IMR-90 (cell line): ENCODE measurements around the gene ZSCAN25. TPM values are rescaled to one million over a fixed set of nuclear protein-coding genes. Genes with fewer than 3 reads are reported as not detected.

Experiments
- ATAC-seq: fragments of 200-7000 bp; cut with Tn5 transposase; 2 replicates; pipeline ENCODE4 v1.9.1; 2020; ENCODE audit warnings: low read depth, mild to moderate bottlenecking, moderate library complexity
- BruUV-seq: library from RNA; stranded (reverse); fragments of 400-500 nt; replicated peaks from 2 replicates; lab custom pipeline; 2021; lab: Mats Ljungman, UMichigan
- CTCF ChIA-PET: fragments of 300-600 bp; formaldehyde crosslinking; extraction: SDS; loops from one replicate; lab custom pipeline; 2021; ENCODE audit warnings: antibody characterized with exemption; lab: Yijun Ruan, JAX
- POLR2A ChIA-PET: fragments of 300-600 bp; sonication (Branson Sonifier 250); formaldehyde crosslinking; loops from one replicate; lab custom pipeline; 2022; ENCODE audit warnings: antibody characterized with exemption; ENCODE audit not compliant: unreplicated experiment; lab: Charles Lee
- DNase-seq: peaks from one replicate; pipeline ENCODE4 v3.0.0; 2013
- H2AFZ ChIP-seq: replicated peaks from 2 replicates; pipeline ENCODE3; 2013; ENCODE audit warnings: low read length, mild to moderate bottlenecking; ENCODE audit not compliant: poor library complexity
- H2AK5ac ChIP-seq: 2 replicates; pipeline ENCODE4 v1.6.1; 2013; ENCODE audit warnings: low read depth, low read length, inconsistent platforms
- H2AK9ac ChIP-seq: replicated peaks from 2 replicates; pipeline ENCODE3; 2013; ENCODE audit warnings: mild to moderate bottlenecking, low read depth, low read length, moderate library complexity; ENCODE audit not compliant: poor library complexity
- H2BK120ac ChIP-seq: 2 replicates; pipeline ENCODE4 v1.6.1; 2013; ENCODE audit warnings: low read depth, low read length, inconsistent platforms
- H2BK15ac ChIP-seq: 3 replicates; pipeline ENCODE4 v1.6.1; 2013; ENCODE audit warnings: low read depth, low read length, inconsistent platforms
- H2BK20ac ChIP-seq: 2 replicates; pipeline ENCODE4 v1.6.1; 2013; ENCODE audit warnings: low read depth, mild to moderate bottlenecking, inconsistent platforms, low read length, moderate library complexity
- H2BK5ac ChIP-seq: 2 replicates; pipeline ENCODE4 v1.6.1; 2013; ENCODE audit warnings: mild to moderate bottlenecking, low read depth, low read length, inconsistent platforms; ENCODE audit not compliant: poor library complexity, severe bottlenecking
- H3K14ac ChIP-seq: replicated peaks from 2 replicates; pipeline ENCODE4 v1.6.1; 2013; ENCODE audit warnings: low read depth, low read length, inconsistent platforms
- H3K18ac ChIP-seq: 2 replicates; pipeline ENCODE4 v1.6.1; 2013; ENCODE audit warnings: low read depth, low read length, control low read depth
- H3K23ac ChIP-seq: 2 replicates; pipeline ENCODE4 v1.6.1; 2013; ENCODE audit warnings: low read depth, low read length, inconsistent platforms
- H3K27ac ChIP-seq: 2 replicates; pipeline ENCODE4 v1.5.1; 2013; ENCODE audit warnings: mild to moderate bottlenecking, control low read depth, low read length; ENCODE audit not compliant: insufficient read depth
- H3K27me3 ChIP-seq: 2 replicates; pipeline ENCODE4 v1.6.1; 2013; ENCODE audit warnings: low read length; ENCODE audit not compliant: control insufficient read depth, insufficient read depth
- H3K36me3 ChIP-seq: 2 replicates; pipeline ENCODE4 v1.6.1; 2013; ENCODE audit warnings: low read length, mixed read lengths; ENCODE audit not compliant: control insufficient read depth, insufficient read depth
- H3K4ac ChIP-seq: 2 replicates; pipeline ENCODE4 v1.6.1; 2013; ENCODE audit warnings: low read depth, low read length, inconsistent platforms
- H3K4me1 ChIP-seq: 2 replicates; pipeline ENCODE4 v1.6.1; 2013; ENCODE audit warnings: low read length, mixed read lengths; ENCODE audit not compliant: control insufficient read depth, insufficient read depth
- H3K4me2 ChIP-seq: 2 replicates; pipeline ENCODE4 v1.6.1; 2013; ENCODE audit warnings: low read depth, mild to moderate bottlenecking, control low read depth, low read length, moderate library complexity
- H3K4me3 ChIP-seq: 2 replicates; pipeline ENCODE4 v1.5.1; 2013; ENCODE audit warnings: low read depth, mild to moderate bottlenecking, control low read depth, low read length, moderate library complexity; ENCODE audit not compliant: insufficient read depth
- H3K56ac ChIP-seq: 2 replicates; pipeline ENCODE4 v1.6.1; 2013; ENCODE audit warnings: low read length, inconsistent platforms; ENCODE audit not compliant: insufficient read depth; ENCODE audit errors: extremely low read depth
- H3K79me1 ChIP-seq, 2 experiments: 2 replicates each; pipeline ENCODE4 v1.6.1; 2013; ENCODE audit warnings: low read length in 2 of 2, inconsistent platforms in 1 of 2, low read depth in 1 of 2
- H3K9ac ChIP-seq: 2 replicates; pipeline ENCODE4 v1.6.1; 2013; ENCODE audit warnings: low read depth, low read length, control low read depth
- H3K9me1 ChIP-seq: 2 replicates; pipeline ENCODE4 v1.6.1; 2013; ENCODE audit warnings: low read length, inconsistent platforms; ENCODE audit not compliant: insufficient read depth
- H3K9me3 ChIP-seq: 2 replicates; pipeline ENCODE4 v1.6.1; 2013; ENCODE audit warnings: low read length; ENCODE audit not compliant: control insufficient read depth, insufficient read depth
- H4K20me1 ChIP-seq: 2 replicates; pipeline ENCODE4 v1.6.1; 2013; ENCODE audit warnings: low read length, inconsistent platforms; ENCODE audit not compliant: insufficient read depth
- H4K5ac ChIP-seq: 2 replicates; pipeline ENCODE4 v1.6.1; 2013; ENCODE audit warnings: mild to moderate bottlenecking, low read depth, low read length, control low read depth
- H4K8ac ChIP-seq, 2 experiments: 2 replicates each; pipeline ENCODE4 v1.6.1; 2013; ENCODE audit warnings: low read depth in 2 of 2, low read length in 2 of 2, control low read depth in 1 of 2, inconsistent platforms in 1 of 2
- H4K91ac ChIP-seq: 2 replicates; pipeline ENCODE4 v1.6.1; 2013; ENCODE audit warnings: low read depth, low read length, inconsistent platforms; ENCODE audit not compliant: insufficient read depth
- CEBPB ChIP-seq: IDR thresholded peaks from 2 replicates; pipeline ENCODE4 v1.6.1; 2012; ENCODE audit warnings: low read depth, low read length, improper control_type of control experiment
- MAZ ChIP-seq: IDR thresholded peaks from 2 replicates; pipeline ENCODE4 v1.6.1; 2012; ENCODE audit warnings: low read depth, mild to moderate bottlenecking, low read length, improper control_type of control experiment, moderate library complexity, borderline replicate concordance
- MXI1 ChIP-seq: IDR thresholded peaks from 2 replicates; pipeline ENCODE4 v1.6.1; 2012; ENCODE audit warnings: low read depth, mild to moderate bottlenecking, low read length, moderate library complexity, borderline replicate concordance
- NFE2L2 ChIP-seq: fragments of 150-350 bp; IDR thresholded peaks from 2 replicates; pipeline ENCODE4 v1.6.1; 2016; ENCODE audit warnings: low read depth, mild to moderate bottlenecking, low read length
- WGBS, 2 experiments: methylation state at CpG; one replicate each; pipeline versions ENCODE4 v1.1.5 to v1.1.7; 2013; ENCODE audit warnings: missing lambda C conversion rate in 2 of 2; ENCODE audit not compliant: insufficient read length in 1 of 2; ENCODE audit errors: extremely low coverage in 2 of 2; 5-methylcytosine and 5-hydroxymethylcytosine counted together
- dilution Hi-C: fragments of 300-500 bp; cut with HindIII; formaldehyde crosslinking; loops from one replicate; pipeline ENCODE4 v1.14.3; 2018; ENCODE audit warnings: low sequenced_read_pairs; ENCODE audit not compliant: unreplicated experiment
- in situ Hi-C: fragments of 300-500 bp; cut with MboI; formaldehyde crosslinking; loops from 3 replicates; pipeline ENCODE4 v1.14.3; 2019; ENCODE audit warnings: low sequenced_read_pairs, inconsistent platforms, mixed read lengths
- intact Hi-C: fragments of 100-400 bp; cut with micrococcal nuclease; formaldehyde crosslinking; loops from 2 replicates; pipeline ENCODE4 v1.10.0; 2022
- polyA plus RNA-seq, 3 experiments: library from polyadenylated mRNA; depleted of rRNA; stranded (reverse); fragments of >200 nt; gene quantifications; 2 replicates each; pipeline ENCODE4 v1.2.3, GENCODE V29; 2012; ENCODE audit warnings: low replicate concordance in 1 of 3
- total RNA-seq: library from RNA; depleted of rRNA; stranded (reverse); fragments of >200 nt; gene quantifications from 2 replicates; pipeline ENCODE4 v1.2.3, GENCODE V29; 2012
- TF ChIP-seq, protein P1 (sequence below): fragments of 150-350 bp; IDR thresholded peaks from 2 replicates; pipeline ENCODE4 v1.6.1; 2017; ENCODE audit warnings: mild to moderate bottlenecking, antibody characterized with exemption, low read length, low read depth

Gene ZSCAN25
- total and polyA plus RNA-seq, 2 of the 4 experiments (the other 2 are of a cell fraction), result 6.2 to 9.0 TPM

DNA sequence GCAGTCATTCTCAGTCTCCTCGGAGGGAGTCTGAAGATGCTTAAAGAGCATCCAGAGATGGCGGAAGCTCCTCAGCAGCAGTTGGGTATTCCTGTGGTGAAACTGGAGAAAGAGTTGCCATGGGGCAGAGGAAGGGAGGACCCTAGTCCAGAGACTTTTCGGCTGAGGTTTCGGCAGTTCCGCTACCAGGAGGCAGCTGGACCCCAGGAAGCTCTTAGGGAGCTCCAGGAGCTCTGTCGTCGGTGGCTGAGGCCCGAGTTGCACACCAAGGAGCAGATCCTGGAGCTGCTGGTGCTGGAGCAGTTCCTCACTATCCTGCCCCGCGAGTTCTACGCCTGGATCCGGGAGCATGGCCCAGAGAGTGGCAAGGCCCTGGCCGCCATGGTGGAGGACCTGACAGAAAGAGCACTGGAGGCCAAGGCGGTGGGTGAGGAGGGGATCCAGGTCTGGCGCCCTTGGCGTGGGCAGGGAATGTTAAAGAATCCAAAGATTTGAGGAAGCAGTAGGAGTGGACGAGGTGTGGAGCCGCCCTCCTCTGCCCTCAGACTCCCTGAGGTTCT lies 2.9 kb downstream of the ZSCAN25 start:
- no peak overlapping the region for H3K4me2 ChIP-seq
- no peak overlapping the region for H3K27ac ChIP-seq

More for the DNA sequence above, 2.9 kb downstream of the ZSCAN25 start:
- Histone ChIP-seq H4K20me1 (no peaks in the 10 kb centered on the region), H3K14ac (no peak overlapping the region), H2AK5ac (no peak overlapping the region), H3K36me3 (peaks cover 45% of the 10 kb centered on the region), H2AK9ac (no peak overlapping the region), H3K27me3 (no peaks in the 10 kb centered on the region), H2BK20ac (no peak overlapping the region), H3K9me3 (no peaks in the 10 kb centered on the region), H2BK5ac (no peak overlapping the region), H3K4me1 (no peaks in the 10 kb centered on the region), H4K8ac (no peak overlapping the region), H3K18ac (no peak overlapping the region), H4K91ac (no peak overlapping the region), H3K4ac (no peak overlapping the region; the same call in 1 of the 2 replicates), H2BK120ac (no peak overlapping the region), H3K56ac (peak overlapping the region; percentile 10; the same call in 1 of the 2 replicates), H3K9me1 (peaks cover 3% of the 10 kb centered on the region), H3K4me3 (no peak overlapping the region), H4K5ac (no peak overlapping the region), H3K9ac (no peak overlapping the region), H3K79me1 (peaks cover 21 to 44% of the 10 kb centered on the region in 2 experiments; a peak in 3 of 4 replicates), H3K23ac (no peak overlapping the region), H2AFZ (no peak overlapping the region), H2BK15ac (no peak overlapping the region)
- CTCF ChIA-PET, result no interaction called here
- intact Hi-C loops, result loop anchor here (5.0 kb wide), 2 partner anchors 57 to 373 kb away; no protein-coding TSS in a partner anchor
- 92% methylated on average over 10 of the region's 18 CpGs; no CpG with 5 or more reads in 1 of the 2 experiments for WGBS, 2 experiments
- dilution Hi-C loops, result no loop called here
- in situ Hi-C loops, result loop anchor here (5.0 kb wide), 1 partner anchor 57 kb away; no protein-coding TSS in a partner anchor
- ATAC-seq, result no peak
- BruUV-seq, result no TSS peak
- no peak for DNase-seq
- TF ChIP-seq, protein P1, sequence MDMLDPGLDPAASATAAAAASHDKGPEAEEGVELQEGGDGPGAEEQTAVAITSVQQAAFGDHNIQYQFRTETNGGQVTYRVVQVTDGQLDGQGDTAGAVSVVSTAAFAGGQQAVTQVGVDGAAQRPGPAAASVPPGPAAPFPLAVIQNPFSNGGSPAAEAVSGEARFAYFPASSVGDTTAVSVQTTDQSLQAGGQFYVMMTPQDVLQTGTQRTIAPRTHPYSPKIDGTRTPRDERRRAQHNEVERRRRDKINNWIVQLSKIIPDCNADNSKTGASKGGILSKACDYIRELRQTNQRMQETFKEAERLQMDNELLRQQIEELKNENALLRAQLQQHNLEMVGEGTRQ, result no peak
- TF ChIP-seq MXI1 (no peak), MAZ (no peak), CEBPB (no peak), NFE2L2 (no peak)
- POLR2A ChIA-PET, result interaction anchor here (0.6 kb wide), 1 partner anchor 144 kb away, joined by 4 read pairs; no protein-coding TSS in a partner anchor
